Left lung (tissue), 10 donors: ENCODE results near the gene DPYSL5. TPM values are rescaled to one million over a fixed set of nuclear protein-coding genes. Genes with fewer than 3 reads are reported as not detected.

Experiments used
- ATAC-seq: fragments of 200-7000 bp; cut with Tn5 transposase; one replicate; pipeline ENCODE4 v1.9.1; 2020; ENCODE audit warnings: moderate library complexity
- DNase-seq, 4 donors: peaks; one replicate each; pipeline ENCODE4 v3.0.0-alpha.2; 2013 to 2020
- H3K27ac ChIP-seq, 2 donors: fragments of 200-600 bp; sonication (generic) in 1 of 2; one replicate each; pipeline versions ENCODE4 v1.5.0 to v1.8.0; 2020 to 2021
- H3K27me3 ChIP-seq, 2 donors: fragments of 200-600 bp; sonication (generic) in 1 of 2; one replicate each; pipeline versions ENCODE4 v1.5.0 to v1.8.0; 2020 to 2021
- H3K36me3 ChIP-seq, 2 donors: fragments of 200-600 bp; sonication (generic) in 1 of 2; one replicate each; pipeline versions ENCODE4 v1.5.0 to v1.8.0; 2020 to 2021
- H3K4me1 ChIP-seq, 2 donors: fragments of 200-600 bp; one replicate each; pipeline ENCODE4 v1.8.0; 2021
- H3K4me3 ChIP-seq, 2 donors: fragments of 200-600 bp; sonication (generic) in 1 of 2; one replicate each; pipeline versions ENCODE4 v1.5.0 to v1.8.0; 2020 to 2021; ENCODE audit warnings: mild to moderate bottlenecking in 1 of 2
- H3K9me3 ChIP-seq, 2 donors: fragments of 200-600 bp; sonication (generic) in 1 of 2; one replicate each; pipeline versions ENCODE4 v1.5.0 to v1.8.0; 2020 to 2021
- CTCF ChIP-seq, 2 donors: fragments of 200-600 bp; sonication (generic) in 1 of 2; IDR thresholded peaks; one replicate each; pipeline versions ENCODE4 v1.5.0 to v1.8.0; 2021; ENCODE audit warnings: antibody characterized with exemption in 2 of 2
- intact Hi-C, 2 donors: fragments of 100-400 bp; cut with DNase I; formaldehyde crosslinking; loops; one replicate each; pipeline versions ENCODE4 v1.11.2 to v1.14.2; 2022
- polyA plus RNA-seq, 6 donors: library from polyadenylated mRNA; unstranded; fragments of 120-200 nt; gene quantifications; one replicate each; pipeline ENCODE4 v1.2.1, GENCODE V29; 2013; ENCODE audit not compliant: insufficient read length in 6 of 6
- total RNA-seq, 2 donors: library from RNA; stranded (reverse); fragmentation: NEBNext Ultra II Directional; extraction: Animal tissue kit (Norgen Biotek cat#: 25700); gene quantifications; one replicate each; pipeline ENCODE4 v1.2.1, GENCODE V29; 2021
- donor health status: DM: no; HTN: yes; CAD: no.
- donor health status: DM: no; HTN: no; CAD: no.

Gene DPYSL5
- total and polyA plus RNA-seq, 8 donors: 0.07 to 0.37 (median 0.23) TPM; not detected in 2

- ATAC-seq (peak; percentile 66), DNase-seq (peak in 3 of 4 donors; percentile 47 to 80 (median 62))
- intact Hi-C loops: no loop called here
- Histone ChIP-seq H3K36me3 (no peaks in the 10 kb centered on the region), H3K27ac (no peak overlapping the region), H3K4me1 (peaks cover 4 to 11% of the 10 kb centered on the region in 2 donors), H3K27me3 (no peaks in the 10 kb centered on the region), H3K9me3 (no peaks in the 10 kb centered on the region), H3K4me3 (no peak overlapping the region)
- TF ChIP-seq CTCF (IDR thresholded peaks at IDR 0.05): no peak
These were observed 130.2 kb downstream of the DPYSL5 start for GRCh38 chr2:26978061-26978596.

DNA sequence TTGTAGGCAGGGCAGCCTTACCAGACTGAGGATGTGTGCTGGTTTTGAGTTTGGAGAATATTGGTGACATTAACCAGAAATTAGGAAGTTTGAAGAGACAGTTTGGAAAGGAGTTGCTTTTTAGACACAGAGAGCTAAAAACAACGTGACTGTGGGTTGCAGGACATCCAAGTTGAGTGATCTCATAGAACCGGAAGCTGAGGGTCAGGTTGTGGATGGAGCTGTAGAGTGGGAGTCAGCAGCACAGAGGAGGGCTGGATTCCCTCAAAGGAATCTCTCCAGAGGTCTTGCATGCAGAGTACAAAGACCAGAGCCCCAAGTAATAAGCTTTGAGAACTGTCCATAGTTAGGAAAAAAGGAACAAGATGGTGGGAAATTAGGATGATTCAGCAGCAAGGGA is 131.8 kb downstream of the DPYSL5 start:
- H3K27ac ChIP-seq: no peak overlapping the region
- H3K36me3 ChIP-seq: no peaks in the 10 kb centered on the region
- no peaks in the 10 kb centered on the region for H3K9me3 ChIP-seq
- H3K4me3 ChIP-seq: no peak overlapping the region
- intact Hi-C loops: no loop called here
- DNase-seq: no peak
- ATAC-seq: no peak
- TF ChIP-seq CTCF (IDR thresholded peaks at IDR 0.05): no peak
- peaks cover 4 to 11% of the 10 kb centered on the region in 2 donors for H3K4me1 ChIP-seq
- H3K27me3 ChIP-seq: no peaks in the 10 kb centered on the region

GRCh38 chr2:26980971-26981370 is 133.0 kb downstream of the DPYSL5 start:
- no peak for TF ChIP-seq CTCF (IDR thresholded peaks at IDR 0.05)
- no peak overlapping the region for H3K4me3 ChIP-seq
- intact Hi-C loops: no loop called here
- H3K9me3 ChIP-seq: no peaks in the 10 kb centered on the region
- no peak overlapping the region for H3K27ac ChIP-seq
- no peak for ATAC-seq
- no peaks in the 10 kb centered on the region for H3K36me3 ChIP-seq
- H3K4me1 ChIP-seq: peaks cover 4 to 11% of the 10 kb centered on the region in 2 donors
- H3K27me3 ChIP-seq: no peaks in the 10 kb centered on the region
- no peak for DNase-seq

GRCh38 chr2:26982102-26982742 is 134.3 kb downstream of the DPYSL5 start:
- no peak overlapping the region for H3K4me3 ChIP-seq
- intact Hi-C loops: no loop called here
- DNase-seq: peak in 2 of 4 donors; percentile 60 to 63
- no peaks in the 10 kb centered on the region for H3K27me3 ChIP-seq
- H3K9me3 ChIP-seq: no peaks in the 10 kb centered on the region
- peak; percentile 25 to 26 for TF ChIP-seq CTCF (IDR thresholded peaks at IDR 0.05)
- ATAC-seq: peak; percentile 95
- H3K36me3 ChIP-seq: no peaks in the 10 kb centered on the region
- H3K4me1 ChIP-seq: peaks cover 4 to 11% of the 10 kb centered on the region in 2 donors
- H3K27ac ChIP-seq: no peak overlapping the region

GRCh38 chr2:26983746-26984145 is 135.8 kb downstream of the DPYSL5 start:
- ATAC-seq: no peak
- DNase-seq: no peak
- TF ChIP-seq CTCF (IDR thresholded peaks at IDR 0.05): no peak
- Histone ChIP-seq H3K27me3 (no peaks in the 10 kb centered on the region), H3K4me1 (peaks cover 4 to 16% of the 10 kb centered on the region in 2 donors), H3K27ac (no peak overlapping the region), H3K9me3 (no peaks in the 10 kb centered on the region), H3K4me3 (no peak overlapping the region), H3K36me3 (no peaks in the 10 kb centered on the region)
- intact Hi-C loops: no loop called here
